HFFc6 (cell line): ENCODE data around the gene OLR1. TPM values are rescaled to one million over a fixed set of nuclear protein-coding genes. Genes with fewer than 3 reads are reported as not detected.

Experiments used
- DNase-seq: peaks from one replicate; pipeline ENCODE4 v3.0.0-alpha.2; 2018
- H3K27ac Mint-ChIP-seq: 2 replicates; pipeline ENCODE4 v1.8.0; 2020; ENCODE audit warnings: mild to moderate bottlenecking, mixed read lengths
- H3K27me3 Mint-ChIP-seq: 2 replicates; pipeline ENCODE4 v1.8.0; 2021; ENCODE audit warnings: mild to moderate bottlenecking, moderate library complexity, mixed read lengths; ENCODE audit not compliant: insufficient read depth
- H3K36me3 Mint-ChIP-seq: 2 replicates; pipeline ENCODE4 v1.8.0; 2021; ENCODE audit warnings: low read depth, mixed read lengths
- H3K4me1 Mint-ChIP-seq: 2 replicates; pipeline ENCODE4 v1.8.0; 2020; ENCODE audit warnings: low read depth, mixed read lengths
- H3K4me3 Mint-ChIP-seq: 2 replicates; pipeline ENCODE4 v1.8.0; 2020; ENCODE audit warnings: mild to moderate bottlenecking, moderate library complexity, mixed read lengths
- H3K9me3 Mint-ChIP-seq: 2 replicates; pipeline ENCODE4 v1.8.0; 2020; ENCODE audit warnings: mild to moderate bottlenecking, mixed read lengths
- total RNA-seq, 6 experiments: library from RNA; stranded (reverse); fragmentation: NEBNext Ultra II Directional; extraction: Animal tissue kit (Norgen Biotek cat#: 25700); gene quantifications; 2 replicates in 1 of 6; 3 replicates in 5 of 6; pipeline ENCODE4 v1.2.3, GENCODE V29; 2021
- TF ChIP-seq, protein P1 (sequence below): fragments of 200-600 bp; sonication (generic); IDR thresholded peaks from 2 replicates; pipeline ENCODE4 v1.5.0; 2021; ENCODE audit warnings: antibody characterized with exemption, mild to moderate bottlenecking

OLR1 gene
- total RNA-seq, 6 experiments from 2014 or later, result 30.3 to 53.6 (median 40.0) TPM

DNA sequence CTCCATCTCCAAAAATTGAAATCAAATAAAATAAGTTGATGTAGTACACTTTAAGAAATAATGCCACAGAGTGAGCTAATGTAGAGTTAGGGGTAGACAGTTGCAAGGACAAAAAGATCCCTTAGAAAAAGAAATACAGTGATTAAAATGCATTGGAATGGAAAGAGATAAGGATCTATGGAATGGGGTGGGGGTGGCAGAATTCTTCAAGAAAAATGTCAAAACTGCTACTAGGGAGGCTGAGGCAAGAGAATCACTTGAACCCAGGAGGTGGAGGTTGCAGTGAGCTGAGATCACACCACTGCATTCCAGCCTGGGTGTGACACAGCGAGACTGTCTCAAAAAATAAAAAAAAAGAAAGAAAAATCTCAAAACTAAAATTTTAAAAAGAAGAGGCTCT, 6.5 kb downstream of the OLR1 start:
- 0 out of 2 replicates have a peak overlapping the region, but pooled peaks have one; percentile 5 for H3K27ac Mint-ChIP-seq
- no peak for DNase-seq
- H3K4me1 Mint-ChIP-seq, result peaks cover 56% of the 10 kb centered on the region
- peaks cover 6% of the 10 kb centered on the region for H3K36me3 Mint-ChIP-seq
- no peaks in the 10 kb centered on the region for H3K9me3 Mint-ChIP-seq
- H3K4me3 Mint-ChIP-seq, result peak overlapping the region; percentile 7; the same call in 1 of the 2 replicates
- TF ChIP-seq, protein P1, sequence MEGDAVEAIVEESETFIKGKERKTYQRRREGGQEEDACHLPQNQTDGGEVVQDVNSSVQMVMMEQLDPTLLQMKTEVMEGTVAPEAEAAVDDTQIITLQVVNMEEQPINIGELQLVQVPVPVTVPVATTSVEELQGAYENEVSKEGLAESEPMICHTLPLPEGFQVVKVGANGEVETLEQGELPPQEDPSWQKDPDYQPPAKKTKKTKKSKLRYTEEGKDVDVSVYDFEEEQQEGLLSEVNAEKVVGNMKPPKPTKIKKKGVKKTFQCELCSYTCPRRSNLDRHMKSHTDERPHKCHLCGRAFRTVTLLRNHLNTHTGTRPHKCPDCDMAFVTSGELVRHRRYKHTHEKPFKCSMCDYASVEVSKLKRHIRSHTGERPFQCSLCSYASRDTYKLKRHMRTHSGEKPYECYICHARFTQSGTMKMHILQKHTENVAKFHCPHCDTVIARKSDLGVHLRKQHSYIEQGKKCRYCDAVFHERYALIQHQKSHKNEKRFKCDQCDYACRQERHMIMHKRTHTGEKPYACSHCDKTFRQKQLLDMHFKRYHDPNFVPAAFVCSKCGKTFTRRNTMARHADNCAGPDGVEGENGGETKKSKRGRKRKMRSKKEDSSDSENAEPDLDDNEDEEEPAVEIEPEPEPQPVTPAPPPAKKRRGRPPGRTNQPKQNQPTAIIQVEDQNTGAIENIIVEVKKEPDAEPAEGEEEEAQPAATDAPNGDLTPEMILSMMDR, result no peak
- peaks cover 2% of the 10 kb centered on the region; the same call in 1 of the 2 replicates for H3K27me3 Mint-ChIP-seq

DNA sequence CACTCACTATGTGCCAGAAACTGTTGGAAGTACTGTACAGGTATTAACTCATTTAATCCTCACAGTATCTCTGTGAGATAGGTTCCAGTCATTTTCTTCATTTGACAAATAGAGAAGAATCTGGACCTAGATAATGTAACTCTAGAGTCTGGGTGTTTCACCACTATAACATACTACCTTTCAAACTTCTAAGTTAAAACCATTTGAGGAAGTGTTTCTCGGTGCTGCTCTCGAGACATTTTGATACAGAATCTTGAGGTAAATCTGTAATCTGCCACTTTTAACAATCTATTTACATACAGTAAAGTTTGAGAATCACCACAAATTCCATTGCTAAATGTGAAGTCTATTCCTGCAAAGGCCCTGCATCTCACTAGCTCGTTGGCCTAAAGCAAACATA, 8.8 kb downstream of the OLR1 start:
- Mint-ChIP-seq H3K27me3 (peaks cover 2% of the 10 kb centered on the region), H3K9me3 (no peaks in the 10 kb centered on the region), H3K27ac (no peak overlapping the region), H3K4me3 (no peak overlapping the region), H3K36me3 (peaks cover 10% of the 10 kb centered on the region), H3K4me1 (peaks cover 53% of the 10 kb centered on the region)
- no peak for DNase-seq
- TF ChIP-seq, protein P1, result no peak

DNA sequence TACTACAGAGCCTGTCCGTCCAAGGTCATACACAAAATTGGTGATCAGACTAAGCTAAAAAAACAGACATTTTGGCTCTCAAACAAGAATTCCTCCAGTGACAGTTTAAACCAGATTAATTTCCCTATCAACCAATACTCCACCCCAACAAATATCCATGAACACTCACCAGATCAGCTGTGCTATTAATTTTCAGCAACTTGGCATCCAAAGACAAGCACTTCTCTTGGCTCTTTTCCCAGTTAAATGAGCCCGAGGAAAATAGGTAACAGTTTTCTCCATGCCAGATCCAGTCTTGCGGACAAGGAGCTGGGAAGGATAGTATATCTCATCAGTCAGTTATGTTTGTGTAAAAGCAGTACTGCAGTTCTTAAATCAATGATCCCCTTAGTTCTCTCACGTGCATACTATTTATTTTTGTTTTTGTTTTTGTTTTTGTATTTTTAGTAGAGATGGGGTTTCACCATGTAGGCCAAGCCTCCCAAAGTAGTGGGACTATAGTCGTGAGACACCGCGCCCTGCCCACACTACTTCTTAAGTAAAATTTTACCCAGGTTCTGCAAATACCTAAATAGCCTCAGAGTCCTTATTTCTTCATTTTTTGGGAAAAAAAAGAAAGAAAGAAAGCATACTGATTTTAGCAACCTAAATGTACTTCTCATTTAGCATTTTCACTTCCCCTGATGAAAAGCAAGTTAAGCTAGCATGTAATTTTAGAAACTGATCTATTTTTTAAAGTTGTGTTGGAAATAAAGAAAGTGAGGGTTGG, 11.1 kb downstream of the OLR1 start:
- Mint-ChIP-seq H3K36me3 (peaks cover 12% of the 10 kb centered on the region), H3K27me3 (peaks cover 2% of the 10 kb centered on the region), H3K4me3 (no peak overlapping the region), H3K27ac (no peak overlapping the region), H3K9me3 (no peaks in the 10 kb centered on the region), H3K4me1 (peaks cover 39% of the 10 kb centered on the region)
- TF ChIP-seq, protein P1, result no peak
- no peak for DNase-seq

DNA sequence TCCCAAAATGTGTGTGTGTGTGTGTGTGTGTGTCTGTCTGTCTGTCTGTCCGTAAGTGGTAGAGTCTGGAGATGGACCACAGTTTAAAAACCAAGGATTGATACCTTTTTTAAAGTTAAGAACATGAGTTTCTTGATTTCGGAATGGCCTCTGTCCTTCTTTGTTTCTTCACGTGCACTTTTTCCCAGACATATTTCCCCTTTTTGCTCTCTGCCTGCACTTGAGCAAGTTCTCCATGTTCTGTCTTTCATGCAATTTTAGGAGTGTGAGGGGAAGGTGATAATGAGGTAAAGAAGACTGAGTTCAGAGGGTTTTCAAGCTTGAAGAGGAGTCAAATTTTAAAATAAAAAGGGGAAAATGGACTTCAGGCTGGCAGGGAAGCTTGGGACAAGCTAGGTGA, 12.7 kb downstream of the OLR1 start:
- Mint-ChIP-seq H3K36me3 (peaks cover 5% of the 10 kb centered on the region; the same call in 1 of the 2 replicates), H3K4me3 (no peak overlapping the region), H3K27ac (no peak overlapping the region; the same call in 1 of the 2 replicates), H3K4me1 (peaks cover 26% of the 10 kb centered on the region), H3K9me3 (no peaks in the 10 kb centered on the region), H3K27me3 (no peaks in the 10 kb centered on the region; the same call in 1 of the 2 replicates)
- DNase-seq, result no peak
- TF ChIP-seq, protein P1, result no peak

DNA sequence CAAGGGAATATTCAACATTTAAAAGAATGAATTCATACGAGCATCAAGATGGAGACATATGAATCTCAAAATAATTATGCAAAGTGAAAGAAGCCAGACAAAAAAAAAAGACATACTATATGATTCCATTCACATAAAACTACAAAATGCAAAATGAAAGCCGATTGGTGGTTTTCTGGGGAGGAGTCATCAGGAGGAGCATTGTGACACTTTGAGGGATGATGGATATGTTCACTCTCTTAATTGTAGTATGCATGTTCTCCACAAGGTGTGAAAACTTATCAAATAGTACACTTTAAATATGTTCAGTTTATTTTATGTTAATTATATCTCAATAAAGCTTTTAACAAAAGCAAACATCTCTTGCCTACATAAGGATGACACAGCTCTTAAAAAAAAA, 13.5 kb downstream of the OLR1 start:
- no peaks in the 10 kb centered on the region; the same call in 1 of the 2 replicates for H3K27me3 Mint-ChIP-seq
- TF ChIP-seq, protein P1, result 0 out of 2 replicates have a peak, but pooled peaks have one; percentile 17
- no peak overlapping the region for H3K4me3 Mint-ChIP-seq
- no peak overlapping the region for H3K27ac Mint-ChIP-seq
- no peak for DNase-seq
- H3K36me3 Mint-ChIP-seq, result peaks cover 5% of the 10 kb centered on the region; the same call in 1 of the 2 replicates
- peaks cover 34% of the 10 kb centered on the region for H3K4me1 Mint-ChIP-seq
- no peaks in the 10 kb centered on the region for H3K9me3 Mint-ChIP-seq
